T-helper 1 cell treated with Interleukin-12 subunit alpha and Interleukin-12 subunit beta and Interleukin-4 antibody, amounts not matched to agents 30 ng/mL and 1 ng/mL, for 36 hours (primary cell): Measurements from ENCODE around the gene ADRA2C. TPM values are rescaled to one million over a fixed set of nuclear protein-coding genes. Genes with fewer than 3 reads are reported as not detected.

Experiments used
- intact Hi-C: fragments of 100-400 bp; cut with micrococcal nuclease; formaldehyde crosslinking; loops from one replicate; pipeline ENCODE4 v1.15.1; 2024
- total RNA-seq: library from RNA; stranded (reverse); gene quantifications from 2 replicates; pipeline ENCODE4 v1.2.3, GENCODE V29; 2022

ADRA2C gene
- total RNA-seq, 1 donor from 2014 or later, result not detected

GRCh38 chr4:3756343-3757059 is 9.7 kb upstream of the ADRA2C start:
- intact Hi-C loops, result no loop called here

GRCh38 chr4:3759236-3759635 is 6.9 kb upstream of the ADRA2C start:
- intact Hi-C loops, result no loop called here

- intact Hi-C loops, result no loop called here
Measured at GRCh38 chr4:3760346-3760745, 5.8 kb upstream of the ADRA2C start.

- intact Hi-C loops, result no loop called here
Measured at GRCh38 chr4:3760841-3761240, 5.3 kb upstream of the ADRA2C start.

DNA sequence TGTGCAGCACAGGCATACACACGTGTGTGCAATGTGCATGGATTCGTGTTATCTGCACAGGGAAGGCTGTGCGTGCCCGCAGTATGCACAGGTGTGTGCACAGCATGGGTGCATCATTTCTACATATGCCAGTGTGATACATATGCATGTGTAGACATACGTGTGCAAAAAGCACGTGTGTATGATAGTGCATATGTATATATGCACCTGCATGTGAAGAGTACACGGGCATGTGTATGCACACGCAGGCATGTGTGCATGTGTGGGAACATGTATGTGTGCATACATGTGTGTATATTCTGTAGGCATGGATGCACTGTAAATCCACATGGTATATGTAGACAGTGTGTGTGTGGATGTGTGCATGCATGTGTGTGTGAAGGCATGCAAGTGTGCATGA is 3.9 kb upstream of the ADRA2C start:
- intact Hi-C loops, result no loop called here

- intact Hi-C loops, result no loop called here
Measured at GRCh38 chr4:3762753-3763549, 3.2 kb upstream of the ADRA2C start.

- intact Hi-C loops, result loop anchor here (5.0 kb wide), 1 partner anchor 117 kb away; no protein-coding TSS in a partner anchor
Measured at GRCh38 chr4:3765271-3766035, 732 bp upstream of the ADRA2C start.

DNA sequence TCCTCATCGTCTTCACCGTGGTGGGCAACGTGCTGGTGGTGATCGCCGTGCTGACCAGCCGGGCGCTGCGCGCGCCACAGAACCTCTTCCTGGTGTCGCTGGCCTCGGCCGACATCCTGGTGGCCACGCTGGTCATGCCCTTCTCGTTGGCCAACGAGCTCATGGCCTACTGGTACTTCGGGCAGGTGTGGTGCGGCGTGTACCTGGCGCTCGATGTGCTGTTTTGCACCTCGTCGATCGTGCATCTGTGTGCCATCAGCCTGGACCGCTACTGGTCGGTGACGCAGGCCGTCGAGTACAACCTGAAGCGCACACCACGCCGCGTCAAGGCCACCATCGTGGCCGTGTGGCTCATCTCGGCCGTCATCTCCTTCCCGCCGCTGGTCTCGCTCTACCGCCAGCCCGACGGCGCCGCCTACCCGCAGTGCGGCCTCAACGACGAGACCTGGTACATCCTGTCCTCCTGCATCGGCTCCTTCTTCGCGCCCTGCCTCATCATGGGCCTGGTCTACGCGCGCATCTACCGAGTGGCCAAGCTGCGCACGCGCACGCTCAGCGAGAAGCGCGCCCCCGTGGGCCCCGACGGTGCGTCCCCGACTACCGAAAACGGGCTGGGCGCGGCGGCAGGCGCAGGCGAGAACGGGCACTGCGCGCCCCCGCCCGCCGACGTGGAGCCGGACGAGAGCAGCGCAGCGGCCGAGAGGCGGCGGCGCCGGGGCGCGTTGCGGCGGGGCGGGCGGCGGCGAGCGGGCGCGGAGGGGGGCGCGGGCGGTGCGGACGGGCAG is 792 bp downstream of the ADRA2C start:
- intact Hi-C loops, result loop anchor here (5.0 kb wide), 1 partner anchor 115 kb away; no protein-coding TSS in a partner anchor

DNA sequence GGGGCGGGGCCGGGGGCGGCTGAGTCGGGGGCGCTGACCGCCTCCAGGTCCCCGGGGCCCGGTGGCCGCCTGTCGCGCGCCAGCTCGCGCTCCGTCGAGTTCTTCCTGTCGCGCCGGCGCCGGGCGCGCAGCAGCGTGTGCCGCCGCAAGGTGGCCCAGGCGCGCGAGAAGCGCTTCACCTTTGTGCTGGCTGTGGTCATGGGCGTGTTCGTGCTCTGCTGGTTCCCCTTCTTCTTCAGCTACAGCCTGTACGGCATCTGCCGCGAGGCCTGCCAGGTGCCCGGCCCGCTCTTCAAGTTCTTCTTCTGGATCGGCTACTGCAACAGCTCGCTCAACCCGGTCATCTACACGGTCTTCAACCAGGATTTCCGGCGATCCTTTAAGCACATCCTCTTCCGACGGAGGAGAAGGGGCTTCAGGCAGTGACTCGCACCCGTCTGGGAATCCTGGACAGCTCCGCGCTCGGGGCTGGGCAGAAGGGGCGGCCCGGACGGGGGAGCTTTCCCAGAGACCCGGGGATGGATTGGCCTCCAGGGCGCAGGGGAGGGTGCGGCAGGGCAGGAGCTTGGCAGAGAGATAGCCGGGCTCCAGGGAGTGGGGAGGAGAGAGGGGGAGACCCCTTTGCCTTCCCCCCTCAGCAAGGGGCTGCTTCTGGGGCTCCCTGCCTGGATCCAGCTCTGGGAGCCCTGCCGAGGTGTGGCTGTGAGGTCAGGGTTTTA is 1.5 kb downstream of the ADRA2C start:
- intact Hi-C loops, result loop anchor here (5.0 kb wide), 1 partner anchor 115 kb away; no protein-coding TSS in a partner anchor

DNA sequence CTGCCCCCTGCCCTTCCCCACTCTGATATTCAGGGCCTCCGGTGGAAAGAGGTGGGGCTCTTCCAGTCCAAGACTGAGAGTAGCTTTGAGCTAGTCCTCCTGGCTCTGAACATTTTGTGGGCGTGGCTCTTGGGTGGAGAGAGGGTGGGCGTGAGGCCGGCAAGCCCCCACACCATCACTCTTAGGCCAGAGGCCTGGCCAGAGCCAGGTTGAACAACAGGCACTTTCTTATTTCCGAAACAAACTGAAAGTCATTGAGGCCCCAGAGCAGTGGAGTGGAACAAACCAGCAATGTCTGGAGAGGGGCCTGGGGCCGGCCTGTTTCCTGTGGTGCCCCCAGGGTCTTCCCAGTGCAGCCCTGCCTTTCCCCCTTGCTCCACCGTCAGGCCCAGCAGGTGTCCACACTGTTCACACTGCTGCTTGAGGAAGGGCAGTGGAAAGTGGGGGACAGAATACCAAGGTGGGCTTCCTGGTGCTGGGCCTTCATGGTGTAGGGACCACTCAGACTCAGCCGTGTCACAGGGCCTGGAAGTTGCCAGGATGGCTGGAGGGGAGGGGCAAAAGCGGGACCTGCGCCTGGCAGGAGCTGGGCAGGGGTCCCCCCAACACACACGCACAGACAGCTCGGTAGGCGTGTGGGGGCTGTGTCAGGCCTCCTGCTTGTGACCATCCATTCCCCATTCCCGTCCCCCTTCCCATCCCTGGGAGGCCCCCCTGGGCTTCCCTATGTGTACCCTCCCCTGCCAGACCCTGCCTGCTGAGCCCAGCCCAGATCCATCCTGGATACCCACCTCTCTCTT is 2.9 kb downstream of the ADRA2C start:
- intact Hi-C loops, result loop anchor here (5.0 kb wide), 1 partner anchor 113 kb away; no protein-coding TSS in a partner anchor

DNA sequence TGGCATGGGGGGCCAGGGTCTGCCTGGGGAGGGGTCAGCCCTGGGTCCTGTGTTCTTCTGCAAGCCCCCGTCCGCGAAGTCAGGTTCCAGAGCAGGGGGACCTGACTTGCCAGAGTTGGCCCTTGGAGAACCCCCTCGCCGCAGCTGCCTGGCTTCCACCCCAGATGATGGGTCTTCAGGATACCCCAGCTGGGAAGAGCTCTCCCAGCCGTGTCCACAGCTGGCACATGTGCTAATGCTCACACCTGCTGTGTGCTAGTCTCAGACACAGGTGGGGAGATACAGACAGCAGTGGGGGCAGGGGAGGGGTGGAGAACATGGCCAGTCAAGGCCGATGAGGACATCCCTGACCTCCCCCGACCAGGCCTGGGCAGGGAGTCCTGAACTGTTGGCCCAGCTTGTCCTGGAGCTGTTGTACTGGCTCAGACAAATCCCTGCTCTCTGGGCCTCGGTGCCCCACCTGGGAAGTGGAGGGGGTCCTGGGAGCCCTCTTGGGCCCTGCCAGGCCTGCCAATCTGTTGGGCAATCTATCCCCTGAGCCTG is 3.5 kb downstream of the ADRA2C start:
- intact Hi-C loops, result loop anchor here (5.0 kb wide), 1 partner anchor 113 kb away; no protein-coding TSS in a partner anchor

DNA sequence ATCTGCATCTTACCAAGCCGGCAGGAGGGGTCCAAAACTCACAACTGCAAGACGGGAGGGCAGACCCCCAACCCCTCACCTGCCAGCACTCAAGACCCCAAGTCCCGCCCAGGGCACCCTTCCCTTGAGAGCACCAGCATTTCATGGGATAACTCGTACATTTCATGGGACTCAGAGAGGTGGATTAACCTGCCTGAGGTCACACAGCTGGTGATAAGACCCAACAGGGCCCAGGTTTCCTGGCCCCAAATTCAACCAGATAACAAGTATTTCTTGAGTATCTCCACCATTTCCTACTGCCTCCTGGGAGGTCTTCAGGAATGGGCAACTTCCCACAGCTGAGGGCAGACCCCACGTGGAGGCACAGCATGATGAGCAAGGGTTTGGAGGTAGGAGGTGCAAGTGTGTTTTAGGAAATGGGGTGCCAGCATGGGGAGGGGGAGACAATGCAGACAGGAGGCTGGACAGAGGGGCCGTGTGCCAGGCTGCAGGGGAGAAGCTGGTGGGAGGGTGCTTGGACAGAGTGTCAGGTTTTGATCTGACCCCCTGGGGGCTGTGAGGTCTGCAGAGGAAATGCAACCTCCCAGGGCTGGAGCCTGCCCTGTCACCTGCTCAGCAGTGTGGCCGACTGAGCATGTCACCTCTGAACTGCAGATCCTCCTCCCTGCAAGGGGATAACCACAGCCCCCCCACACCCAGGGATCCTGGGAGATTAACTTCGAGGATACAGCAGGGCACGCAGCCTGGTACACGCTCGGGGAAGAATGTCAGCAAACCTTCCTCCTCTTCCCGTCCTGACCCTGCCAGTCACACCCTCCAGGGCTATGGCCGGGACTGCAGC is 4.4 kb downstream of the ADRA2C start:
- intact Hi-C loops, result no loop called here

- intact Hi-C loops, result no loop called here
Measured at GRCh38 chr4:3771164-3771809, 5.1 kb downstream of the ADRA2C start.

GRCh38 chr4:3771939-3772495 is 5.8 kb downstream of the ADRA2C start:
- intact Hi-C loops, result no loop called here

DNA sequence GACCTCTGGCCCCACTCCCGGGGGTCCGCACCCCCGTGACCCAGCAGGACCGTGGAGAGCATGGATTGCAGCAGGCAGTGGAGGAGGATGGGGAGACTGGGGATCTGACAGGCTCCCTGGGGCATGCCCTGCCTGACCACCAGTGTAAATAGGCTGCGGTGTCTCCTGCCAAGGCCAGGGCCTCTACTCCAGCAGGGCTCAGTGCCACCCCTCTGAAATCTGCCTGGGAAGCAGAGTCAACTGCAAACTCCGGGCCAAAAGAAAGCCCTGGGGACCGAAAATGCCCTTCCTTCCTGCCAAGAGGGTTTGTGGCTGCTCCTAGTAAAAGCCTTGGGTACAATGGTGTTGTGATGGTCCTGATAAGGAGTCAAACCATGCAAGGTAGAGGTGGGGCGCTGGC is 6.4 kb downstream of the ADRA2C start:
- intact Hi-C loops, result no loop called here

GRCh38 chr4:3773552-3774001 is 7.4 kb downstream of the ADRA2C start:
- intact Hi-C loops, result no loop called here

- intact Hi-C loops, result no loop called here
Measured at GRCh38 chr4:3774253-3774883, 8.2 kb downstream of the ADRA2C start.
